Measurements from ENCODE around the gene CFC1B.
"Not testable (repeated sequence)": the region's sequence is repeated elsewhere in the genome, so short reads cannot be mapped to it uniquely, and the experiment has no call there.

GRCh38 chr2:130518516-130519106 lies 2.4 kb upstream of the CFC1B start:
- TF ChIP-seq CTCF (IDR thresholded peaks at IDR 0.05; ENCODE audit: borderline replicate concordance, extremely low read depth, low read length, poor library complexity, severe bottlenecking); EZH2 (IDR thresholded peaks at IDR 0.05; ENCODE audit: borderline replicate concordance, low read depth, low read length, severe bottlenecking): not testable (repeated sequence)
